ENCODE measurements around the gene CNOT6. TPM values are rescaled to one million over a fixed set of nuclear protein-coding genes. Genes with fewer than 3 reads are reported as not detected.

The CNOT6 gene
- total RNA-seq, 4 donors from 2014 or later = 11.0 to 17.8 (median 15.0) TPM

DNA sequence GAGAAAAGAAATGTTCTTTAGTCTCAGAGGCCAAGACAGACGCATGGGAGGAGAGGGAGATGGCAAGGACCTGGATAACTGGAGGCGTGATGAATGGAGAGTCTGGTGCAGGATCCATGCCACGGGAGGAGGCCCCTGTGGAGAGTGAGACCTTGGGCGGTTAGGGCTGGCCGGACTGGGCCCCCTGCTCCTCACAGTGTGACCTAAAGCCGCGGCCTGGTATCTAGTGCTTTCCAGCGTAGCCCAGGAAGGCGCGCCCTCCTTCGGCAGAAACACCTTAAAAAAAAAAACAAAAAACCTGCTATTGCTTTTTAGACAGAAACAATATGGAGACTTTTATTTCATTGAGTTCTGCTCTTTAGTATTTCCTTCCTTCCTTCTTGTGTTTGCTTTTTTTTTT, 64.1 kb downstream of the CNOT6 start:
- TF ChIP-seq EP300 (IDR thresholded peaks at IDR 0.05) (no peak), POLR2A (IDR thresholded peaks at IDR 0.05) (no peak), POLR2AphosphoS5 (IDR thresholded peaks at IDR 0.05) (no peak), CTCF (IDR thresholded peaks at IDR 0.05) (no peak)
- Histone ChIP-seq H3K9me3 (no peaks in the 10 kb centered on the region), H3K36me3 (peaks cover 31% of the 10 kb centered on the region), H3K4me1 (no peaks in the 10 kb centered on the region), H3K4me3 (no peak overlapping the region), H3K27ac (no peak overlapping the region), H3K27me3 (no peaks in the 10 kb centered on the region)
- 94% methylated on average over 11 of the region's 11 CpGs for WGBS
- no peak for DNase-seq (ENCODE audit: low spot score in 2 of 2)

GRCh38 chr5:180563994-180564393, 69.8 kb downstream of the CNOT6 start:
- DNase-seq (ENCODE audit: low spot score in 2 of 2) = no peak
- Histone ChIP-seq H3K9me3 (no peaks in the 10 kb centered on the region), H3K27me3 (no peaks in the 10 kb centered on the region), H3K27ac (no peak overlapping the region), H3K4me1 (no peaks in the 10 kb centered on the region), H3K36me3 (peaks cover 52% of the 10 kb centered on the region), H3K4me3 (no peak overlapping the region)
- 73% methylated on average over 3 of the region's 3 CpGs for WGBS
- TF ChIP-seq POLR2AphosphoS5 (IDR thresholded peaks at IDR 0.05) (no peak), POLR2A (IDR thresholded peaks at IDR 0.05) (no peak), EP300 (IDR thresholded peaks at IDR 0.05) (no peak), CTCF (IDR thresholded peaks at IDR 0.05) (no peak)

- Histone ChIP-seq H3K36me3 (peaks cover 77% of the 10 kb centered on the region), H3K27me3 (no peaks in the 10 kb centered on the region), H3K4me1 (no peaks in the 10 kb centered on the region), H3K27ac (no peak overlapping the region), H3K9me3 (no peaks in the 10 kb centered on the region), H3K4me3 (no peak overlapping the region)
- TF ChIP-seq POLR2AphosphoS5 (IDR thresholded peaks at IDR 0.05) = no peak
- TF ChIP-seq CTCF (IDR thresholded peaks at IDR 0.05) = no peak
- TF ChIP-seq POLR2A (IDR thresholded peaks at IDR 0.05) = no peak
- TF ChIP-seq EP300 (IDR thresholded peaks at IDR 0.05) = no peak
- DNase-seq (ENCODE audit: low spot score in 2 of 2) = no peak
- WGBS = 83% methylated on average over 8 of the region's 8 CpGs
Measured at GRCh38 chr5:180568914-180569313, 74.7 kb downstream of the CNOT6 start.

DNA sequence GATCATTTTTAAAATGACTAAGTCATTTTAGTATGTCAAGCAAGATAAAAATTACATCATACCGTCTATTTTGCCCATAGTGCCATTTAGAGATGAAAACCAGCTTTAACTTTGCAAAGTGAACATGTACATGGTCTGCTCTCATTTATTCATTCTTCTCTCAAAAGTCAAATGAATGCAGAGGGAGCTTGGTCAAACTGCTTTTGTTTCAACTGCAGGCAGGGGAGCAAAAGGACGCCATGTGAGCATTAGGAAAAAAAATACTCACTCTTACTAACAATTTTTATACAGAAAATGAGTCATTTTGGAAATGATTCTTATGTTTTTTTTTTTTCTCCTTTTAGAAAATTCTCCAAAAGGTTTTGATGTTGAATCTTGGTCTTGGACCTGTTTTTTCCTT, 81.4 kb downstream of the CNOT6 start:
- Histone ChIP-seq H3K27me3 (no peaks in the 10 kb centered on the region), H3K36me3 (peaks cover 56% of the 10 kb centered on the region), H3K4me1 (no peaks in the 10 kb centered on the region), H3K27ac (no peak overlapping the region), H3K4me3 (no peak overlapping the region), H3K9me3 (no peaks in the 10 kb centered on the region)
- DNase-seq (ENCODE audit: low spot score in 2 of 2) = no peak
- 76% methylated on average over 2 of the region's 2 CpGs for WGBS
- TF ChIP-seq EP300 (IDR thresholded peaks at IDR 0.05) (no peak), POLR2A (IDR thresholded peaks at IDR 0.05) (no peak), CTCF (IDR thresholded peaks at IDR 0.05) (no peak), POLR2AphosphoS5 (IDR thresholded peaks at IDR 0.05) (no peak)

GRCh38 chr5:180580681-180581080, 86.5 kb downstream of the CNOT6 start:
- Histone ChIP-seq H3K4me1 (no peaks in the 10 kb centered on the region), H3K27me3 (no peaks in the 10 kb centered on the region), H3K4me3 (no peak overlapping the region), H3K27ac (no peak overlapping the region), H3K36me3 (peaks cover 17% of the 10 kb centered on the region), H3K9me3 (peaks cover 4% of the 10 kb centered on the region)
- DNase-seq (ENCODE audit: low spot score in 2 of 2) = no peak
- TF ChIP-seq EP300 (IDR thresholded peaks at IDR 0.05) = no peak
- TF ChIP-seq CTCF (IDR thresholded peaks at IDR 0.05) = no peak
- no peak for TF ChIP-seq POLR2A (IDR thresholded peaks at IDR 0.05)
- TF ChIP-seq POLR2AphosphoS5 (IDR thresholded peaks at IDR 0.05) = no peak
- 75% methylated on average over 6 of the region's 6 CpGs for WGBS

All from suprapubic skin (tissue), 4 donors.